D341Med (cell line): Measurements from ENCODE around the gene OSBPL7.

Experiments
- DNase-seq: peaks from one replicate; pipeline ENCODE4 v3.0.0; 2012; ENCODE audit warnings: low spot score

OSBPL7 gene, protein sequence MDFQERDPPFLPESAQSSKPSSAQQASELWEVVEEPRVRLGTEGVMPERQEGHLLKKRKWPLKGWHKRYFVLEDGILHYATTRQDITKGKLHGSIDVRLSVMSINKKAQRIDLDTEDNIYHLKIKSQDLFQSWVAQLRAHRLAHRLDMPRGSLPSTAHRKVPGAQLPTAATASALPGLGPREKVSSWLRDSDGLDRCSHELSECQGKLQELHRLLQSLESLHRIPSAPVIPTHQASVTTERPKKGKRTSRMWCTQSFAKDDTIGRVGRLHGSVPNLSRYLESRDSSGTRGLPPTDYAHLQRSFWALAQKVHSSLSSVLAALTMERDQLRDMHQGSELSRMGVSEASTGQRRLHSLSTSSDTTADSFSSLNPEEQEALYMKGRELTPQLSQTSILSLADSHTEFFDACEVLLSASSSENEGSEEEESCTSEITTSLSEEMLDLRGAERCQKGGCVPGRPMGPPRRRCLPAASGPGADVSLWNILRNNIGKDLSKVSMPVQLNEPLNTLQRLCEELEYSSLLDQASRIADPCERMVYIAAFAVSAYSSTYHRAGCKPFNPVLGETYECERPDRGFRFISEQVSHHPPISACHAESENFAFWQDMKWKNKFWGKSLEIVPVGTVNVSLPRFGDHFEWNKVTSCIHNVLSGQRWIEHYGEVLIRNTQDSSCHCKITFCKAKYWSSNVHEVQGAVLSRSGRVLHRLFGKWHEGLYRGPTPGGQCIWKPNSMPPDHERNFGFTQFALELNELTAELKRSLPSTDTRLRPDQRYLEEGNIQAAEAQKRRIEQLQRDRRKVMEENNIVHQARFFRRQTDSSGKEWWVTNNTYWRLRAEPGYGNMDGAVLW

GRCh38 chr17:47821424-47822391 lies at the start of gene OSBPL7:
Gene OSBPL7 (minus strand): TSS chr17:47821794. CDS start chr17:47820278, 1,516 bp downstream.
- peak; percentile 94 for DNase-seq

DNA sequence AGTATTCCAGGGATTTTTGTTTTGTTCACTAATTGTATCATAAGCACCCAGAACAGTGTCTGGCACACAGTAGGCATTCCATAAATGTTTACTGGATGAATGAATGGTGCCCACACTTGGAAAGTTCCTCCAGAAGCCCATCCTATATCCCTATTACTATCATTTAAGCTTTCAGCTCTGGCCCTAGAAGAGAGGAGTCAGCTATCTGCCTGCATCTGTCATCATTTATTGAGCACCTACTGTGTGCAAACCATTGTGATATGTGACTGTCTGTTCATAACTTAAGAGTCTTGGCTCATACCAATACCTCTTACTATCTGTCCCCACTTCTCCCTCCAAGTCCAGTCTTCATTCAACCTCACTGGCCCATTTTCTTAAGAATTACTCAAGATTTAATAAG lies 49.5 kb upstream of the OSBPL7 start:
- no peak for DNase-seq

DNA sequence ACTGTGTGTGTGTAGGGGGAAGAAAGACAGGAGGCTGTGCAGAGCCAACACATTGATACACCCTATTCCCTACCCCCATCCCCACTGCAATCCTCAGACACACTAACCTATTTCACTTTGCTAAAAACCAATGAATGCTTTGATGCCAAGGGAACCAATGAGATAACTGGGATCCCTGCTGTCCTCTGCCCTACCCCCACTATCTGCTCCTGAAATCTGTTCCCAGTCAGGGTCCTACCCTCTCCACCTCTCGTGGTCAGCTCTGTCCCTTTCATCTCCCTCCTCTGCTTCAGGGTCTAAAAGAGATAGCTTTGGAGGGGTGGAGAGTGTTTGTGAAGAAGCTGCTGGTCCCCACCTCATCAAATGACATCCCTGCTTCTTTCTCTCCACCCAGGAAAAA lies 48.5 kb upstream of the OSBPL7 start:
- DNase-seq = no peak

GRCh38 chr17:47869114-47869513 lies 47.5 kb upstream of the OSBPL7 start:
- no peak for DNase-seq

DNA sequence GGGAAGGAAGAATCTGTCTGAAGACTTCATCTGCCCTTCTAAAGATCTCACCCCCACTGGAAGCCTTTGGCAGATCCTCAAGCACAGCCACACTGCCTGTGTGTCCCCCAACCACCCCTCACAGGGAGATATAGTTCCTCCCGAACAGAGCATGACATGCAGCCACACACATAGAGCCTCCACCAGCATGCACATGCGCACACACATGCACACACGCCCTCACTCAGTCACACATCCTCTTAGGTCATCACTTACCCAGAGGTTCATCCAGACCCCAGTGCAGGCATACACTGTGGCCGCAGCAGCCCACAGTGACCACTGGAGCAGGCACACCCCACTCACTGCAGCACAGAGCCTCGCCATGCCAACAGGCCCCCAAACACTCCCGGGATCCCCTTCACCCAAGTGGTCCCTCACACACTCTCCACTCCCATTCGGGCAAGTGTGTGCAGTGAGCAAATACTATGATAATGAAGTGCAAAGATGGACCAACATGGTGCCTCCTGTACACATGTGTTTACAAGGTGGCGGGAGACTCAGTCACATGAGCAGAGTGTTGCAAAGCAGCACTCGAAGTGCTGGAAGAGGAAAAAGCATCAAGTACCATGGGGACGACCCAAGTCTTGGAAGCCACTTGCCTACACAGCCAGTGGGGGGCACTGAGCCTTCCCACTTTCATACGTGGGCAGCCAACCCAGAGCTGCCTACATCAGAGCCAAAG lies 46.4 kb upstream of the OSBPL7 start:
- DNase-seq = no peak

DNA sequence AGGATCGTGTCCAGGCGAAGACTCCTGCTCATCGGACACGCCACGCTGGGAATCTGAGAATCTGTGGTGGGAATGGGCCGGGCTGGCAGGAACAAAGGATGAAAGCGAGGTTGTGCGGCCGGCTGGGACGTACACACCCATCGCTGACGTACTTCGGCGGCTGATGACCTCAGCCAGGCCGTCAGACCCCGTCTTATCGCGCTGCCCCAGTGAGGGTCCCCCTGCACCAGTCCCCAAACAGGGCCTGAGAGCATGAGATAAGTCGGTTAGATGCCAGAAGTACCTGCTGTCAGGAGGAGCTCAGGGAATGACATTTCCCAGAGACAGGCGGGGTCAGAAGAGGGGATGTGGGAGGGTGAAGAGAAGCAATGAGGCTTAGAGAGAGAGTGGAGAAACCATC lies 45.3 kb upstream of the OSBPL7 start:
- DNase-seq = no peak

- DNase-seq = no peak
These were observed 43.2 kb upstream of the OSBPL7 start for GRCh38 chr17:47864791-47865216.

DNA sequence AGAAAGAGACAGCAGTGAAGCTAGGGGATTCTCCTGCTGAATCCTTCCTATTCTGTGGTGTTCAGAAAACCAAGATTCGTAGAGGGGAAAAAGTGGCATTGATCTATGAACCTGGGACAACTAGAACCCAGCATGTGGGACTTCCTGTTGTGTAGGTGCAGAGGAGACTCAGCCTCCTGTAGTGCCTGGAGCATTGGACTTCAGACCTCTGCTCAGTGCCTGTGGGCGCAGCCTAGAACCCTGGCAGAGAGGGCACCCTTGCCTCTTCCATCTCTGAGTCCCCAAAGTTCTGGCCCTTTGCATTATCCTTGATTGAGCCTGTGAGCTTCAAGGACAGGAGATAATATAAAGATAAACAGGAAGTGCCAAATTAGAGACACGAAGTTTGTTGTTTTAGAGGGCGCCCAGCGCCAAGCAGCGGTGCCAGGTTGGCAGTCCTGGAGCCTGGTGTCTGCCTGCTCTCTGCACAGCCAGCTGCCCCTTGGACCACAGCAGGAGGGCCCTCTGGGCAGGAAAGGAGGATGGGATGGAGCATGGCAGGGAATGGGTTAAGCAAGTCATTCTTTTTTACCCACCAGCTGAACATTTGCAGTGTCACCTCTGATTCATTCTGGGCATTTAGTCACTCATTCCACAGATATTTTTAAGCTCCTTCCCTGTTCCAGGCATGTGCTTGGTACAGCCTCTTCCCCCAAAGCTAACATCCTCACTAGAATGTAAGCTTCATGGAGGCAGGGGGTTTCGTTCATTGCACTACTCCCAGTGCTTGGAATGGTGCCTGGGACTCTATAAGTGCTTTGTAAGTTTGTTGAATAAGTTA lies 41.2 kb upstream of the OSBPL7 start:
- DNase-seq = no peak

- no peak for DNase-seq
These were observed 38.8 kb upstream of the OSBPL7 start for GRCh38 chr17:47860386-47860785.

GRCh38 chr17:47857551-47858455 lies 36.2 kb upstream of the OSBPL7 start:
- DNase-seq = no peak

- no peak for DNase-seq
These were observed 35.2 kb upstream of the OSBPL7 start for GRCh38 chr17:47856830-47857229.

GRCh38 chr17:47855737-47856136 lies 34.1 kb upstream of the OSBPL7 start:
- DNase-seq = no peak

DNA sequence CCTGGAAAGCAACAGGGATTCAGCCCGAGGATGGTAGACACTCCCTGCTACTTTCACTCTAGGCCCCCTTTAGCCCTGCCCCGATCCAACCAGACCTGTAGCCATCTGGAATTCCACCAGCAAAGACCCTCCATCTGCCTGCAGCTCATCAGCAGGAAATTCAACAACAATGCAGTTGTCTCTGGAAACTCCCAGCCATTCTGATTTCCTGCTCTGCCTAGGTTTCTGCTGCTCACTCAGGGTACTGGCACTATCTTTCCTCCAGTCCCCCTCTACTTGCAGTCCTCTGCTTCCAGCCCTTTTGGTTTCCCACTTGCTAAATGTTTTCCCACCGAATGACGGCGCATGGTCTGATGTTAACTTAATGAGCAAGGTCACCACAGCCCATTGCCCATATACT lies 32.0 kb upstream of the OSBPL7 start:
- DNase-seq = no peak

DNA sequence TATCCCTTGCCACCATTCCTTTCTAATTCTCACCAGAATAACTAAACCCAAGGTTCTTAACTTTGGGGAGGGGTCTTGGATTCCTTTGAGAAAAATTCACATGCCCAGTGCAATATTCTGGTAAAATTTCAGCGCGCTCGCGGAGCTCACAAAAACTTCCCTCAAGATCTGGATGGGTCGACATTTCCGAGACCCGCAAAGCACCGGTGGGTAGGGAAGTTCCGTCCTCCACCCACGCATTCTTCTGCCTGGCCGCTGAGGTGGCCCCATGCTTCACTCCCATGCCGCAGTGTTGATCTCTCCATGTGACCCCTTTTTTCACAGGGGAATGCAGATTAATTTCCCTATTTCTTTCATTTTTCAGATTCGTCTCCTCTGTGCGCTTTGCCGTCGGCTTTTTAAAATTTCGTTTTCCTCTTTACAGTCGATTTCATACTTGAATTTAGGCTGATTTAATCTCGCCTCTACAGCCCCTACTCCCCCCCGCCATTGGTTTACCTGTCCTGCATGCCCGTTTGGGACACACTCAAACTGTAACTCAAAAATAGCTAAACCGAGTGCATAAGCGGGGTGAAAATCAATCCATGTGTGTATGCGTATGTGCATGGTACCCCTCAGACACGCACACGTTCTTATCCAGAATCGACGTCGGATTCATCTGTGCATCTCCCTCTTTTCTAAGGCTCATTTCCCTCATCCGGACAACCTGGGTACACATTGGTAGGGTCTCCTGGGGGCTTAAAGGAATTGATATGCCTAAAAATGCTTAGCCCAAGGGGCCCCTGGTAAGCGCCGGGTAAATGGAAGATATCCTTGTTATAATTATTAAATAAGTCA lies 30.7 kb upstream of the OSBPL7 start:
- DNase-seq = no peak

GRCh38 chr17:47851764-47852112 lies 30.1 kb upstream of the OSBPL7 start:
- no peak for DNase-seq

DNA sequence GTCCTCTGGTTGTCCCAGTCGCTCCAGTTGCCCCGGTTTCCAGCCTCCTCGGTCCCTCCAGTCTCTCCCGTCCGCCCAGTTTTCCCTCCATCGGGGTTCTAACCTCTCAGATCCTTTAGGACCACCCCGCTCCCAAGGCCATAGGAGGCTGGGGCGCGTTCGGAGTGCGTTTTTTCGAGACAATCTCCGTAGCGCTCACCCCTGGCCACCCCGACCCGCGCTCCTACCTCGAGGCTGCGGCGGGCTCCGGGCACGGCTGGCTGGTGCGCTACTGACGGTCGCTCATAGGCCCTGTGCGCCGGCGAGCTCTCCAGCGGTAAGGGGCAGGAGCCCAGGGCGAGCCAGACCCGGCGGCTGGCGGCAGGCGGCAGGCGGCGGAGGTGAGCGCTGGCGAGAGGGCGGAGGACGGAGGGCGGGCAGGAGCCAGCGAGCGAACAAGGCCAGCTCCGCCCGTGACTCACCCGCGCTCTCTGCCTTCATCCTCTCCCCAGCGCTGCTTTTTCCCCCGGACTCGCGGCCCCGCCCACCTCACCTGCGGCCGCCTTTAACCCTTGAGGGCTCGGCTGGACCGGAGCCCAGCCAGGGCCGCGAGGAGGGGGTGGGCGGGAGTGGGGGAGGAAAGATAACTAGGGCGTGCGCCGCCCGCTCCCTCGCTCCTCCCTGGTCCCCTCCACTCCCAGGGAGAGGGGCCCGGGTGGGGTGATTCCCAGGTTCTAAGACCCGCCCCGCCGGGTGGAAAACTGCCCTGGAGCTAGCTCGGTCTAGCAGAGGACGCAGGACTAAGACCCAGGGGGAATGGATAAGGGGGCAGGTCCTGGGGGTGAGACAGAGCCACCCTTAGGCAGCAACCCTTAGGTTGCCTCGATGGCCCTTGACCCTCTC lies 29.3 kb upstream of the OSBPL7 start, which contains the start of gene SP6:
SP6 (minus strand) TSS at position 472 of the 882 bp plus-strand sequence. CDS start 2,734 bp downstream, outside the sequence.
- peak; percentile 85 for DNase-seq

DNA sequence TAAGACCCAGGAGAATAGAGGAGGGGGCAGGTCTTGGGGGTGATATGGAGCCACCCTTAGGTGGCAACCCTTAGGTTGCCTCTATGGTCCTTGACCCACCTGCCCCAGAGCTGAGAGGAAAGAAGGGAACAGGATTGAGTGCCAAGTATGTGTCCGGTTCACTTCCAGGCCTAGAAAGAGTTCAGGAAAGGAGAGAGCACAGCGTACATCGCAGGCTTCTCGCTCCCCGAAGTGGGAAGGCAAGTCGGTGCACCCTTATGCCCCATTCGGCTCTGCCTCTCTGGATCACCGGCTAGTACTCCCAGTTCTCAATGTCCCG lies 28.7 kb upstream of the OSBPL7 start:
- DNase-seq = no peak

GRCh38 chr17:47848198-47848513 lies 26.6 kb upstream of the OSBPL7 start:
- DNase-seq = peak; percentile 44
